Stimulated activated CD4-positive, alpha-beta T cell treated with anti-CD3 and anti-CD28 coated beads, Interleukin-12 subunit alpha, Interleukin-12 subunit beta, amount 100 ng/mL, for 48 hours (primary cell): ENCODE measurements around the gene CHST11.

Source experiments
- DNase-seq, 3 donors: peaks; one replicate each; pipeline ENCODE4 v3.0.0-alpha.2; 2020; ENCODE audit warnings: low read depth in 2 of 3, low spot score in 1 of 3

CHST11 gene

GRCh38 chr12:104501660-104502059 lies 44.9 kb downstream of the CHST11 start:
- DNase-seq = peak in 1 of 3 donors; percentile 31

DNA sequence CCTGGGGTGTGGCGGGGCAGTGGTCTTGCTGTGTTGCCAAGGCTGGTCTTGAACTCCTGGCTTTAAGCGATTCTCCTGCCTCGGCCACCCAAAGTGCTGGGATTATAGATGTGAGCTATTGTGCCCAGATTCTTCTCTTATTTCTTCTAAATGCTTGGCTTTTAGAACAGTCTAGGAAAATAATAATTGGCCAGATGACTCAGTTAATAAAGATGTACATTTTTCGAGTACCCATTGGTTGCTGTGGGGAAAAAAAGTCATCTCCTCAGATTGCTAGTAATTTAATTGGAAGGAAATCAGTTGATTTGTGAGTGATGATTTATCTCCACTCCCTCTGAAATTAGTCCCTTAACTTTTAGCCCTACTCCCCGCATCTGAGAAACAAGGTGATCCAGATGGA lies 45.5 kb downstream of the CHST11 start:
- DNase-seq = no peak

- no peak for DNase-seq
Measured at GRCh38 chr12:104502638-104503037, 45.9 kb downstream of the CHST11 start.

DNA sequence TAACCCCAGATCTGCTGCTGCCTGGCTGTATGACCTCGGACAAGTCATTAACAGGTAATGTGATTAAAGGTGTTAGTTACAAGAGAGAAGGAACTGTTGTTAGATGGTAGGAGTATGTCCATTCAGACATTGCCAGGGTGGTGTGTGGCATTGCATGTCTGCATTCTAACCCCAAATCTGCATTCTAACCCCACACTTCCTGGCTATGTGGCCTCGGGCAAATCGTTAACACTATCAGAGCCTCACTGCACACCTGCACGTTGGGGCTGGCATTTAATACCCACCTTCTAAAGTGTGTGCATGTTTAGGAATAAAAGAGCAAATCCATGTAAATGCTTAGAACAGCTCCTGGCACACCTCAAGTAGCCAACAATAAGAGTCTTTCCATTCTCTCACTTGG lies 46.4 kb downstream of the CHST11 start:
- no peak for DNase-seq

GRCh38 chr12:104504146-104504545 lies 47.4 kb downstream of the CHST11 start:
- no peak for DNase-seq

GRCh38 chr12:104505095-104505818 lies 48.5 kb downstream of the CHST11 start:
- no peak for DNase-seq

DNA sequence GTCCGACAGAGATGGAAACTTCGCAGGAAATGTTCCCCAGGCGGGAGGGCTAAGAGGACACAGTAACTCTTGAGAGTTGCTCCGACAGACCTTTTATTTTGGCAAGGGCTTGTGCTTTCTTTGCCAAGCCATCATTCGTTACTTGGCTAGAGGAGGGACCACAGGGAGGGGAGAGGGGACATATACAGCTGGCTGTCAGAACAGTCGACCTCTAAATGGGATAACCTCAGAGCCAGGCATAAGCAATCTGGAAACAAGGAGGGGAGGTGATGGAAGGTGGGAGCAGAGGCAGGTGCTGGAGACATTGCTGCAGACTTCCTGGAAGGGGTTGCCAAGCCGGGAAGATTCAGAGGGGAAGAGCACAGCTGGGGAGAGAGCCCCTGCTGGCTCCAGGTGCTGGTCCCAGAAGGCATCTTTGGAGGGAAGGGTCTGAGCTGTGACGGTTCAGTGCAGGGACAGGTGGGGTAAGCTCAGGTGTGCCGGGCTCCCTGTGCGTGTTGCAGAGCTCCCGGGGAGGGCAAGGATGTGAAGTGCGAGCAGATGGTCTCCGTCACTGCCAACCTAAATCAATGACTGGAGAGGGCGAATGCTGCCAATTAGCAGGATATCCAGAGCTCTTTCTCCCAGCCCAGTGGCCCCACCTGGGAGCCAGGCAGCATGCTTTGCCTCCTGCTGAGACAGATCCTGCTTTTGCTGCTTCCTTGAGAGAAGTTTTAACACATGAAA lies 50.1 kb downstream of the CHST11 start:
- DNase-seq = no peak

GRCh38 chr12:104507672-104508071 lies 50.9 kb downstream of the CHST11 start:
- no peak for DNase-seq

GRCh38 chr12:104508752-104509446 lies 52.2 kb downstream of the CHST11 start:
- no peak for DNase-seq

DNA sequence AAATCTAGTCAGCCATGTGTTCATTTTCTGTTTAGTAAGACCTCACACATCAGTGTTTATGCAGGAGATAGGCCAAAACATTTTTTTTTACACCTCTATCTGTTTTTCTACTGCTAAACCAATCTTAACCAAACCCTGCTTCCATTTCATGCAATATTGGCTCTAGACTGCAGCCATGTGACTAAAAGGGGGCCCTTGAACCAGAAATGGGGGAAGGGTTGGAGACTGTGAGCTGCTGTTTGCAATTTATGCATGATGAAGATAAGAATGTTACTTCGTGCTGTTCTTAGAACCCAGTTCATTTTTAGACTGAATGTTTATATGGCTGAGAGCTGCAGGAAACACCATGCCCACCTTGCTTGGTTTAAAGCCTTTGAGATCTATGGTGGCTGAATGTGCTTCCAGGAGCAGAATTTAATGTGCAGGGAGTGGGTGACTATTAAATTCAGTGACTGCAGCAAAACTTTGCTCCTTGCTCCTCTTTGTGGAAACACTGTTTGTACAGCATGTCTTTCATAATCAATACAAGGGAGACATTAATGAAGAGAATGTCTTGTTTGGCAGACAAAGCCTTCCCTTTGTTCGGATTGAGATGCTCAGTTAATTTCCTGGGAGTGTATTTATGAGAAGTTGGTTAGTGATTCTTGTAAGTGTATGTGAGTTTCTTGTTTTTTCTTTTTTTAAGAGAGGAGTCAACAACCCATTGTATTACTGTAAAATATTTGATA lies 53.6 kb downstream of the CHST11 start:
- no peak for DNase-seq

DNA sequence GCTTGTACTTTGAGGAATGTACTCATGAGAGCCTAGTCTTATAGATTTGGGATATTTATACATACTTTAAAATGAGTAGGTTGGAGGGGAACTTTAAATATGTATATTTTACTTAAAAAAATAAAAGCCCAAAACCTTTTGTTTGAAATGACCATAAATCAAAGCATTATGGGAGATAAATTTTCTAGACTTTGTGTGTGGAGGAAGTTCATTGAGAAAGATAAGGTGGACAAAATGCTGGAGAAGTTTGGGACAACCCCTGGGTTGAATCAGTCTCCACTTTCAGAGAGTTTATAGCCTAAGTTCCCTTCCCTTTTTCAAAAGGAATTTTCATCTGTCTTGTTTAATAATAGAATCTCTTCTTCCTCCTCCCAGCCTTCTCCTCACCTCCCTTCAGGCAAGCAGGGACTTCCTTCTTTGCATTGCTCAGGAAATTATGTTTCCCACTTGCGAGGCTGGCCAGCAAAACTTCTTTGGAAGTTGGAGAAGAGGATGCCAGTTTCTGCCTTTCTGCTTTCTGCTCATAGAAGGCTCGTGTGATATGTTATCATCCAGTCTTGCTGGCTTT lies 54.2 kb downstream of the CHST11 start:
- no peak for DNase-seq

DNA sequence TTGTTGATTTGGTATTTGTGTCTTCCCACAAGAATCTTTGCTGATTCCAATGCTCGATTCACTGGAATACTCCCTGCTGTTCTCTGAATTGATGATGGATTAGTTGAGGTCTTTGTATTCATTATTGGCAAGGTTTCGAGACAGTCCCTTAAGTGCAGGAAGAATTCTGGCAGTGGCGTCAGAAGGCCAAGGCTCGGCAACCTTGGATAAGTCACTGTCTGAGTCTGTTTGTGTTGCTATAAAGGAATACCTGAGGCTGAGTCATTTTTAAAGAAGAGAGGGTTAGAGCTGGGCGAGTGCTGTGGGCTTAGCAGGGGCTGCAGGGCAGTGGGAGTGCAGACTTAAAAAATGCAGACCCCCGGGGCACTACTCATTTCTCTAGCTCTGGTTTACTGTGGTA lies 56.9 kb downstream of the CHST11 start:
- DNase-seq = no peak

- no peak for DNase-seq
Measured at GRCh38 chr12:104514092-104514810, 57.5 kb downstream of the CHST11 start.

DNA sequence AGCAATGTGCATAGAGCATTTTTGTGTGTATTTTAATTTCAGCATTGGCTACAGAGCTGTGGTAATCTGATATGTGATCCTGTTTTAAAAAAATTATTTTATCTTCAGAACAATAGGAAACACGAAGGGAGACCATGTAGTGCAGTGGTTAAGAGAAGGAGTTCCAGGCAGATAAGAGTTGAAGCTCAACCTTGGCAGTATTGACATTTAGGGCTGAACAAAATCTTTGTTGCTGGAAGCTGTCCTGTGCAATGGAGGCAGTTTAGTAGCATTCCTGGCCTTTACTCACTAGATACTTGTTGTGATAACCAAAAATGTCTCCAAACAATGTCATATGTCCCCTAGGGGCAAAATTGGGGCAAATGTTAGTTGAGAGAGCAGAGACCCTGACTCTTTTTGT lies 59.2 kb downstream of the CHST11 start:
- no peak for DNase-seq

GRCh38 chr12:104516821-104517220 lies 60.1 kb downstream of the CHST11 start:
- no peak for DNase-seq

GRCh38 chr12:104517880-104518279 lies 61.1 kb downstream of the CHST11 start:
- DNase-seq = no peak

GRCh38 chr12:104519190-104520019 lies 62.7 kb downstream of the CHST11 start:
- no peak for DNase-seq

- no peak for DNase-seq
Measured at GRCh38 chr12:104520242-104520900, 63.6 kb downstream of the CHST11 start.

DNA sequence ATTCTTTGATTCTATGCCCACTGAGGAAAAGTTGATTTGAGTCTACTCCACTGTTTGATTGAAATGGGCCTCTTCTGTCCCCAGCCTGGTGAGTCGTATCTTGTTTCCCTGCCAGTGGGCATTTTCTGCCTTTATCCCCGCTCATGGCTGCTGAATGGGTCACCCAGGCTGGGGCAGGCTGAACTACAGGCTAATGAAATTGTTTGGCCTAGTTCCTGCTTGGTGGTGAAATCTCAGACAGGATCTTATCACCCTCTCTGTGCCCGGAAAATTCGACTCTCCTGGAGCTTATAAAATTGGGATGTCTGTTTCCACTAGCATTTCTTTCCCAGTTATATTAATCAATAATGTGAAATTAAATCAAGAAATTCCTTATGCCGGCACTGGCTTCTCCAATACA lies 65.0 kb downstream of the CHST11 start:
- DNase-seq = no peak
